Esophagus muscularis mucosa (tissue), 4 donors: ENCODE data around the gene TCF3. TPM values are rescaled to one million over a fixed set of nuclear protein-coding genes. Genes with fewer than 3 reads are reported as not detected.

ENCODE experiments used
- DNase-seq: peaks from one replicate; pipeline ENCODE4 v3.0.0-alpha.2; 2017; ENCODE audit errors: extremely low spot score
- H3K27ac ChIP-seq, 4 donors: fragments of 200-600 bp; sonication (generic); replicated peaks in 1 of 4; 1 replicate in 3 of 4; 2 replicates in 1 of 4; pipeline ENCODE4 v1.5.1; 2016 to 2019; ENCODE audit warnings: mild to moderate bottlenecking in 1 of 4
- H3K27me3 ChIP-seq, 4 donors: fragments of 200-600 bp; sonication (generic); one replicate each; pipeline versions ENCODE4 v1.5.1 to v1.6.0; 2016 to 2019
- H3K36me3 ChIP-seq, 4 donors: fragments of 200-600 bp; sonication (generic); one replicate each; pipeline ENCODE4 v1.5.1; 2016 to 2019
- H3K4me1 ChIP-seq, 4 donors: fragments of 200-600 bp; sonication (generic); one replicate each; pipeline ENCODE4 v1.5.1; 2016 to 2019
- H3K4me3 ChIP-seq, 4 donors: fragments of 200-600 bp; sonication (generic); 1 replicate in 2 of 4; 2 replicates in 2 of 4; pipeline ENCODE4 v1.5.1; 2016 to 2019; ENCODE audit warnings: mild to moderate bottlenecking in 4 of 4, moderate library complexity in 1 of 4
- H3K9me3 ChIP-seq, 4 donors: fragments of 200-600 bp; sonication (generic); 1 replicate in 3 of 4; 2 replicates in 1 of 4; pipeline ENCODE4 v1.5.1; 2016 to 2019
- CTCF ChIP-seq, 3 experiments: fragments of 200-600 bp in 2 of 3; fragments of 450-650 bp in 1 of 3; sonication (generic) in 2 of 3; IDR thresholded peaks; one replicate each; pipeline ENCODE4 v1.5.1; 2017 to 2019; ENCODE audit warnings: antibody characterized with exemption in 3 of 3, mild to moderate bottlenecking in 2 of 3, moderate library complexity in 1 of 3
- EP300 ChIP-seq: sonication (generic); formaldehyde crosslinking; IDR thresholded peaks from one replicate; pipeline ENCODE4 v1.6.1; 2017; ENCODE audit warnings: antibody characterized with exemption
- POLR2A ChIP-seq: fragments of 450-650 bp; IDR thresholded peaks from one replicate; pipeline ENCODE4 v1.6.1; 2017; ENCODE audit warnings: antibody characterized with exemption, moderate library complexity, mild to moderate bottlenecking, low read depth
- POLR2AphosphoS5 ChIP-seq, 2 donors: sonication (generic); formaldehyde crosslinking; IDR thresholded peaks; one replicate each; pipeline ENCODE4 v1.6.1; 2017; ENCODE audit warnings: antibody characterized with exemption in 2 of 2
- WGBS: methylation state at CpG from one replicate; pipeline ENCODE4 v1.1.5; 2018; 5-methylcytosine and 5-hydroxymethylcytosine counted together
- intact Hi-C: fragments of 100-400 bp; cut with DNase I; formaldehyde crosslinking; loops from one replicate; pipeline ENCODE4 v1.15.1; 2023
- total RNA-seq, 4 donors: library from RNA; depleted of rRNA; stranded (reverse); fragments of >200 nt; gene quantifications; one replicate each; pipeline versions ENCODE4 v1.1.0 to v1.2.1, GENCODE V29; 2016

Gene TCF3
- 10 to 100 TPM; 32.0 to 53.6 (median 46.5) TPM for total RNA-seq

GRCh38 chr19:1652471-1653299, at the start of gene TCF3:
Gene TCF3, minus strand, starts transcription at chr19:1652615. Its CDS starts 2,367 bp downstream, at chr19:1650248.
- H3K27me3 ChIP-seq: peaks cover 0 to 17% (median 3%) of the 10 kb centered on the region in 4 donors
- intact Hi-C loops: no loop called here
- H3K4me3 ChIP-seq: peak within 1 kb of the TSS; percentile 78 to 98 (median 92)
- peak; percentile 99 for DNase-seq
- peaks cover 0 to 22% (median 9%) of the 10 kb centered on the region in 4 donors for H3K36me3 ChIP-seq
- peak within 1 kb of the TSS; percentile 98 to 100 (median 98) for H3K27ac ChIP-seq
- TF ChIP-seq EP300: no peak
- peak; percentile 74 to 76 for TF ChIP-seq POLR2AphosphoS5 (IDR thresholded peaks at IDR 0.05)
- no peak for TF ChIP-seq CTCF (IDR thresholded peaks at IDR 0.05)
- TF ChIP-seq POLR2A: no peak
- WGBS: 0% methylated on average over 2 of the region's 107 CpGs
- no peaks in the 10 kb centered on the region for H3K9me3 ChIP-seq
- peaks cover 10 to 30% (median 25%) of the 10 kb centered on the region in 4 donors for H3K4me1 ChIP-seq

- intact Hi-C loops: no loop called here
- Histone ChIP-seq H3K36me3 (no peaks in the 10 kb centered on the region), H3K27ac (no peak overlapping the region), H3K9me3 (no peaks in the 10 kb centered on the region), H3K4me1 (peaks cover 0 to 4% (median 0%) of the 10 kb centered on the region in 4 donors), H3K4me3 (no peak overlapping the region), H3K27me3 (peaks cover 0 to 71% (median 26%) of the 10 kb centered on the region in 4 donors)
- TF ChIP-seq POLR2A: no peak
- TF ChIP-seq EP300: no peak
- TF ChIP-seq CTCF (IDR thresholded peaks at IDR 0.05): no peak
- no peak for TF ChIP-seq POLR2AphosphoS5 (IDR thresholded peaks at IDR 0.05)
- WGBS: 27% methylated on average over 14 of the region's 26 CpGs
- DNase-seq: no peak
These were observed 48.6 kb upstream of the TCF3 start for GRCh38 chr19:1700733-1701663.

- no peak for TF ChIP-seq CTCF (IDR thresholded peaks at IDR 0.05)
- no peak for TF ChIP-seq EP300
- no peak for TF ChIP-seq POLR2AphosphoS5 (IDR thresholded peaks at IDR 0.05)
- TF ChIP-seq POLR2A: no peak
- Histone ChIP-seq H3K4me1 (peaks cover 0 to 4% (median 0%) of the 10 kb centered on the region in 4 donors), H3K27ac (no peak overlapping the region), H3K4me3 (no peak overlapping the region), H3K27me3 (peaks cover 0 to 64% (median 26%) of the 10 kb centered on the region in 4 donors), H3K36me3 (no peaks in the 10 kb centered on the region), H3K9me3 (peaks cover 0 to 6% (median 5%) of the 10 kb centered on the region in 4 donors)
- DNase-seq: no peak
- WGBS: 31% methylated on average over 17 of the region's 31 CpGs
- intact Hi-C loops: no loop called here
These were observed 47.8 kb upstream of the TCF3 start for GRCh38 chr19:1699998-1700732.

GRCh38 chr19:1699386-1699785, 47.0 kb upstream of the TCF3 start:
- Histone ChIP-seq H3K4me3 (no peak overlapping the region), H3K27ac (no peak overlapping the region), H3K27me3 (peaks cover 0 to 62% (median 26%) of the 10 kb centered on the region in 4 donors), H3K36me3 (no peaks in the 10 kb centered on the region), H3K9me3 (peaks cover 0 to 13% (median 9%) of the 10 kb centered on the region in 4 donors), H3K4me1 (peaks cover 0 to 4% (median 0%) of the 10 kb centered on the region in 4 donors)
- no peak for DNase-seq
- intact Hi-C loops: no loop called here
- no peak for TF ChIP-seq POLR2A
- TF ChIP-seq CTCF (IDR thresholded peaks at IDR 0.05): no peak
- TF ChIP-seq EP300: no peak
- TF ChIP-seq POLR2AphosphoS5 (IDR thresholded peaks at IDR 0.05): no peak
- 80% methylated on average over 1 of the region's 19 CpGs for WGBS
